CD4-positive, CD25-positive, alpha-beta regulatory T cell (primary cell): ENCODE measurements around the gene KCNE3. TPM values are rescaled to one million over a fixed set of nuclear protein-coding genes. Genes with fewer than 3 reads are reported as not detected.

Source experiments
- ATAC-seq, 2 donors: fragments of 150-1000 bp; cut with Tn5 transposase; one replicate each; pipeline ENCODE4 v1.10.0; 2021; ENCODE audit warnings: low read depth in 2 of 2, moderate number of reproducible peaks in 2 of 2, moderate library complexity in 1 of 2
- DNase-seq, 3 donors: peaks; one replicate each; pipeline versions ENCODE4 v3.0.0 to v3.0.0-alpha.2; 2012 to 2022; ENCODE audit warnings: mixed read lengths in 1 of 3
- H3K27ac ChIP-seq: one replicate; pipeline ENCODE4 v1.7.0; 2013; ENCODE audit warnings: mild to moderate bottlenecking, low read length; ENCODE audit not compliant: insufficient read depth, poor library complexity, severe bottlenecking
- H3K27me3 ChIP-seq: one replicate; pipeline ENCODE4 v1.7.0; 2013; ENCODE audit warnings: low read length; ENCODE audit not compliant: control insufficient read depth, insufficient read depth
- H3K36me3 ChIP-seq: one replicate; pipeline ENCODE4 v1.7.0; 2013; ENCODE audit warnings: mild to moderate bottlenecking, low read length, moderate library complexity; ENCODE audit not compliant: control insufficient read depth, insufficient read depth
- H3K4me1 ChIP-seq: 2 replicates; pipeline ENCODE4 v1.7.0; 2013; ENCODE audit warnings: mild to moderate bottlenecking, low read length; ENCODE audit not compliant: insufficient read depth, control insufficient read depth, poor library complexity, severe bottlenecking
- H3K4me3 ChIP-seq: one replicate; pipeline ENCODE4 v1.7.0; 2013; ENCODE audit warnings: low read depth, mild to moderate bottlenecking, low read length, moderate library complexity
- H3K9me3 ChIP-seq, 2 experiments: 1 replicate in 1 of 2; 2 replicates in 1 of 2; pipeline ENCODE4 v1.7.0; 2013; ENCODE audit warnings: low read length in 2 of 2, mild to moderate bottlenecking in 1 of 2, moderate library complexity in 1 of 2; ENCODE audit not compliant: control insufficient read depth in 2 of 2
- H3K27ac Mint-ChIP-seq, 3 donors: one replicate each; pipeline ENCODE4 v1.8.0; 2020 to 2022; ENCODE audit warnings: mild to moderate bottlenecking in 3 of 3, mixed read lengths in 3 of 3, moderate library complexity in 2 of 3
- H3K27me3 Mint-ChIP-seq: one replicate; pipeline ENCODE4 v1.8.0; 2022; ENCODE audit warnings: mild to moderate bottlenecking, mixed read lengths
- H3K36me3 Mint-ChIP-seq: one replicate; pipeline ENCODE4 v1.8.0; 2020; ENCODE audit warnings: mixed read lengths
- H3K4me1 Mint-ChIP-seq, 4 donors: one replicate each; pipeline ENCODE4 v1.8.0; 2020 to 2022; ENCODE audit warnings: mixed read lengths in 4 of 4, mild to moderate bottlenecking in 1 of 4
- H3K4me3 Mint-ChIP-seq, 4 donors: one replicate each; pipeline ENCODE4 v1.8.0; 2020 to 2022; ENCODE audit warnings: mild to moderate bottlenecking in 4 of 4, mixed read lengths in 4 of 4, moderate library complexity in 3 of 4
- H3K9me3 Mint-ChIP-seq, 7 donors: one replicate each; pipeline ENCODE4 v1.8.0; 2020 to 2022; ENCODE audit warnings: mixed read lengths in 7 of 7, mild to moderate bottlenecking in 3 of 7, moderate library complexity in 2 of 7
- polyA plus RNA-seq, 4 donors: library from polyadenylated mRNA; unstranded; fragments of 300-500 nt; fragmentation: Illumina TruSeq; gene quantifications; one replicate each; pipeline ENCODE4 v1.2.3, GENCODE V29; 2021
- total RNA-seq: library from RNA; stranded (reverse); gene quantifications from one replicate; pipeline ENCODE4 v1.2.3, GENCODE V29; 2022

The KCNE3 gene
- total and polyA plus RNA-seq, 5 donors from 2014 or later = 0.14 TPM; not detected in 4

DNA sequence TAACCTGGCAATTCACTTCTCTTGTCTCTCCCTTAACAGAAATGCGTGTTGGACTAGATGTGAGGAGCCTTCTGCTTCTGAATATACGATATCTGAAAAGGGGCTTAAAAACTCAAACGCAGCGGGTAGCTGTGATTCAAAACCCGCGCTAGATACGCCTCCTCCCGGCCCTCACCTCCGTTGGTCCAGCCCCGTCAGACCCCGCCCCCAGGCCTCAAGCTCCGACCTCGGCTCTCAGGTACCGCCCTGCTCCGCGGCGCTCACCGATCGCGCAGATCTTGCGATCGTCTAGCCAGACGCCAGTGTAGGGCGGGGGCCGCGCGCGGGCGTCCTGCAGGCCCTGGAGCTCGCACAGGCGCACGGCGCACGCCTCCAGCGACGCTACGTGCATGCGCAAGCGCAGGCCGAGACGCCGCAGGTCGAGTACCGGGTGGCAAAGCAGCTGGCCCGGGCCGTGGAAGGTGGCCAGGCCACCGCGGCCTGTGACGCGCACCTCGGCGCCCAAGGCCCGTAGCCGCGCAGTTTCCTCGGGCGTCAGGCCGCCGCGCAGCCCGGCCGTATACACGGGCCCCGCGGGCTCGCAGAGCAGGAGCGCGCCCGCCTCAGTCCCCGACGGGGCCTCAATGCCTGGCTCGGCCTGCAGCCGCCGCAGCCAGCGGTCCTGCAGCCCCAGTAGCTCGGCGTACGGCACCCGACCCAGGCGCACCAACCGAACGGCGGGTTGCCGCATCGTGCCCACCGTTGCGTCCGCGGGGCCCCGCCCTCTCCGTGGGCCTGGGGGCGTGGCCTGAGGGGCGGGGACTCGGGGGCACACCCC lies 25.8 kb upstream of the KCNE3 start, which contains the start of gene LIPT2:
Gene LIPT2, minus strand, starts transcription at position 751 of the 817 bp plus-strand sequence. Its CDS starts 21 bp downstream, at position 730.
- Mint-ChIP-seq H3K36me3 (peaks cover 9% of the 10 kb centered on the region), H3K27me3 (peaks cover 5% of the 10 kb centered on the region), H3K4me1 (peaks cover 8 to 23% (median 18%) of the 10 kb centered on the region in 4 donors), H3K27ac (peak within 1 kb of the TSS; percentile 90 to 95 (median 91)), H3K9me3 (peaks cover 0 to 9% (median 0%) of the 10 kb centered on the region in 7 donors), H3K4me3 (peak within 1 kb of the TSS; percentile 73 to 94 (median 91))
- peak within 1 kb of the TSS; percentile 96 for H3K27ac ChIP-seq
- H3K27me3 ChIP-seq = no peaks in the 10 kb centered on the region
- H3K4me1 ChIP-seq = peaks cover 20% of the 10 kb centered on the region
- H3K9me3 ChIP-seq = no peaks in the 10 kb centered on the region
- ATAC-seq (peak; percentile 98), DNase-seq (peak; percentile 95 to 100 (median 96))
- no peaks in the 10 kb centered on the region for H3K36me3 ChIP-seq
- H3K4me3 ChIP-seq = peak within 1 kb of the TSS; percentile 88

DNA sequence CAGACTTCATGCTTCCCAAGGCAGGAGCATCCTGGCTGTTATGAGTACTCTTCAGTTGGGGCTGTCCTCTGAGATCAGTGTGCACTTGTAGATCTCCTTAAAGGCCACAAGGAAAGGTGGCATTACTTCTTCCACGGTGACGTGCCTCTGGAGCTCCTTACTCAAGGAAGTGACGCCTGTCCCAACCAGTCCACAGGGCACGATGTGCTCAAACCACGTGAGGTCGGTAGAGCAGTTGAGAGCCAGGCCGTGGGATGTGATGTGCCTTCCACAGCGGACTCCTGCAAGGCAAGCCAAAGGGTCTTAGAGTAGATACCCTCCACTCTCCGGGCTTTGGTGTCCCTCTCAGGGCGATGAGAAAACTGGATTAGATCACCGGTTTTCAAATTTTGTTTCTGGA lies 24.7 kb upstream of the KCNE3 start:
- Mint-ChIP-seq H3K9me3 (peaks cover 0 to 3% (median 0%) of the 10 kb centered on the region in 7 donors), H3K27ac (no peak overlapping the region), H3K36me3 (peaks cover 3% of the 10 kb centered on the region), H3K4me3 (peak overlapping the region; percentile 48 to 77 (median 68)), H3K27me3 (peaks cover 5% of the 10 kb centered on the region), H3K4me1 (peaks cover 8 to 23% (median 18%) of the 10 kb centered on the region in 4 donors)
- Histone ChIP-seq H3K27ac (no peak overlapping the region), H3K36me3 (no peaks in the 10 kb centered on the region), H3K9me3 (no peaks in the 10 kb centered on the region), H3K27me3 (no peaks in the 10 kb centered on the region), H3K4me3 (no peak overlapping the region), H3K4me1 (peaks cover 20% of the 10 kb centered on the region)
- no peak for DNase-seq
- ATAC-seq = no peak

DNA sequence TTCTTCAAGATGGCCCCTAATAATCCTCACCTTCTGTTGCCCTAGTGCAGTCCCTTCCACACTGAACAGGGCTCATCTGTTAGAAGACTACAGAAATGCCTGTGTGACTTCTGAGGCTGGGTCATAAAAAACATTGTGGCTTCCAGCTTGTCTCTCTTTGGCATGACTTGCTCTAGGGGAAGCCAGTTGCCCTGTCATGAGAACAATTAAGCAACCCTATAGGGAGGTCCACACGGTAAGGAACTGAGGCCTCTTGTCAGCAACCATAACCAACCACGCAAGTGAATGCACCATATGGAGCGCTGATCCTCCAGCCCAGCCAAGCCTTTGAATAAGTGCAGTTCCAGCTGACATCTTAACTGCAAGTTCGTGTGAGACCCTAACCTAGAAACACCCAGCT lies 23.6 kb upstream of the KCNE3 start:
- Mint-ChIP-seq H3K27ac (no peak overlapping the region), H3K4me3 (peak overlapping the region in 1 of 4 donors; percentile 77), H3K36me3 (no peaks in the 10 kb centered on the region), H3K27me3 (no peaks in the 10 kb centered on the region), H3K4me1 (peaks cover 7 to 23% (median 18%) of the 10 kb centered on the region in 4 donors), H3K9me3 (peaks cover 0 to 1% (median 0%) of the 10 kb centered on the region in 7 donors)
- no peaks in the 10 kb centered on the region for H3K9me3 ChIP-seq
- H3K36me3 ChIP-seq = no peaks in the 10 kb centered on the region
- ATAC-seq = no peak
- H3K27me3 ChIP-seq = no peaks in the 10 kb centered on the region
- DNase-seq = no peak
- no peak overlapping the region for H3K27ac ChIP-seq
- H3K4me1 ChIP-seq = peaks cover 20% of the 10 kb centered on the region
- no peak overlapping the region for H3K4me3 ChIP-seq

DNA sequence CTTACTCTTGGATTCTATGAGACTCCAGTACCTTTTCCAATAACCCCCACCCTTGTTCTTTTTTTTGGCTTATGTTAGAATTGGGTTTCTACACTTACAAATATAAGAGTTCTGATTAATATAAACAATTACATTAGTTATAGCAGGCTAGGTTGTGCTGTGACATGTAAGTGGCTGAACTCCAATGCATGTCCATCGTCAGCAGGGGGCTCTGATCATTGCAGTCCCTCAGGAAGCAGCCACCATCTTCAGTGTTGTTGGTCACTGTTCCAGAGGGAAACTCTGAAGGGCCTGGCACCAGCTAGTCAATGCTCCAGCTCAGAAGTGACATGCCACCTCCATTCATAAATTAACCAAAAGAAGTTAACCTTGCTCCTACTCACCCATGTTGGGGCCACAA lies 20.5 kb upstream of the KCNE3 start:
- Histone ChIP-seq H3K9me3 (no peaks in the 10 kb centered on the region), H3K36me3 (no peaks in the 10 kb centered on the region), H3K4me3 (no peak overlapping the region), H3K27ac (no peak overlapping the region), H3K27me3 (no peaks in the 10 kb centered on the region), H3K4me1 (peaks cover 8% of the 10 kb centered on the region)
- no peaks in the 10 kb centered on the region for H3K36me3 Mint-ChIP-seq
- DNase-seq = peak in 1 of 3 donors; percentile 16
- ATAC-seq = no peak
- peaks cover 2 to 10% (median 6%) of the 10 kb centered on the region in 4 donors for H3K4me1 Mint-ChIP-seq
- H3K27ac Mint-ChIP-seq = no peak overlapping the region
- H3K27me3 Mint-ChIP-seq = no peaks in the 10 kb centered on the region
- peaks cover 0 to 1% (median 0%) of the 10 kb centered on the region in 7 donors for H3K9me3 Mint-ChIP-seq
- no peak overlapping the region for H3K4me3 Mint-ChIP-seq

DNA sequence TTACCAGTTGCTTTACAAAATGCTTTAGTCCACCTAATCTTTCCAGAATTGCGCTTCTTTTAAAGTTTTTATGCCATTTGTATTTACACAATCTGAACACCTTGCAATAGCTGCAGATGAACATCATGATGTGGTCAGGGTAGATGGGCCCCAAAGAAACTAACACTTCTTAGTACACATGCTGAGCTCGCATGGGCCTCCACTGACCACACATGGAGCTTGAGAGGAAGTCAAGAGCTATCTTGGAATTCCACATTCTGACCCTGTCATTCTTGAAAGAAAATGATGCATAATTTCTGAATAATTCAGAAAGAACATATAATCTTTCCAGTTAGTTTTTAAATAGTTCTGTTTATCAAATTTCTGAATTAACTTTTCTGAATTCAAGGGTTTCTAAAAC lies 18.5 kb upstream of the KCNE3 start:
- DNase-seq (no peak), ATAC-seq (no peak)
- Histone ChIP-seq H3K36me3 (no peaks in the 10 kb centered on the region), H3K4me3 (no peak overlapping the region), H3K4me1 (no peaks in the 10 kb centered on the region), H3K27me3 (no peaks in the 10 kb centered on the region), H3K27ac (no peak overlapping the region), H3K9me3 (no peaks in the 10 kb centered on the region)
- no peaks in the 10 kb centered on the region for H3K36me3 Mint-ChIP-seq
- no peak overlapping the region for H3K4me3 Mint-ChIP-seq
- H3K27me3 Mint-ChIP-seq = no peaks in the 10 kb centered on the region
- H3K27ac Mint-ChIP-seq = no peak overlapping the region
- H3K9me3 Mint-ChIP-seq = peaks cover 0 to 1% (median 0%) of the 10 kb centered on the region in 7 donors
- H3K4me1 Mint-ChIP-seq = peaks cover 0 to 3% (median 0%) of the 10 kb centered on the region in 4 donors

DNA sequence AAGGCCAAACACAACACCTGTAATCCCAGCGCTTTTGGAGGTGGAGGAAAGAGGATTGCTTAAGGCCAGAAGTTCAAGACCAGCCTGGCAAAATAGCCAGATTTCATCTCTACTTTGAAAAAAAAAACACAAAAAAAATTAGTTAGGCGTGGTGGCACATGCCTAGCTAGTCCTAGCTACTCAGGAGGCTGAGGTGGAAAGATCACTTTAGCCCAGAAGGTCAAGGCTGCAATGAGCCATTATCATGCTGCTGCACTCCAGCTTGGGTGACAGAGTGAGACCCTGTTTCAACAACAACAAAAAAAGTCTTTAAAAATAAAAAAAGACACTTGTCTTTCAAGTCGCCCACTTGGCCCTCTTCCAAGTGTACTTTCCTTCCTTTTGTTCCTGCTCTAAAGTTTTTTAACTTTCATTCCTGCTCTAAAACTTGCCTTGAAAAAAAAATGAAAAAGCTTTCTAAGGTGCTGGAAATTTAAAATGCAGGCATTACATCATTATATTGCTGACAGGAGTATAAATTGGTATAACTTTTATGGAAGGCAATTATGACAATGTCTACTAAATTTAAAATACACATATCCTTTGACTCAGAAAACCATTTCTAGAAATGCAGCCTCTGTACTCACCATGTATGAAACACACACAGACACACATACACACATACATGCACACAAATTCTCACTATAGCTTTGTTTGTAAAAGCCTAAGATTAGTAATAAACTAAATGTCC lies 13.5 kb upstream of the KCNE3 start:
- H3K27ac ChIP-seq = no peak overlapping the region
- H3K4me3 Mint-ChIP-seq = no peak overlapping the region
- H3K4me1 ChIP-seq = no peaks in the 10 kb centered on the region
- ATAC-seq (no peak), DNase-seq (no peak)
- H3K27me3 ChIP-seq = no peaks in the 10 kb centered on the region
- no peaks in the 10 kb centered on the region for H3K9me3 ChIP-seq
- no peaks in the 10 kb centered on the region for H3K36me3 Mint-ChIP-seq
- peaks cover 19% of the 10 kb centered on the region for H3K27me3 Mint-ChIP-seq
- no peak overlapping the region for H3K4me3 ChIP-seq
- H3K9me3 Mint-ChIP-seq = no peaks in the 10 kb centered on the region
- no peaks in the 10 kb centered on the region for H3K4me1 Mint-ChIP-seq
- H3K27ac Mint-ChIP-seq = no peak overlapping the region
- H3K36me3 ChIP-seq = no peaks in the 10 kb centered on the region

DNA sequence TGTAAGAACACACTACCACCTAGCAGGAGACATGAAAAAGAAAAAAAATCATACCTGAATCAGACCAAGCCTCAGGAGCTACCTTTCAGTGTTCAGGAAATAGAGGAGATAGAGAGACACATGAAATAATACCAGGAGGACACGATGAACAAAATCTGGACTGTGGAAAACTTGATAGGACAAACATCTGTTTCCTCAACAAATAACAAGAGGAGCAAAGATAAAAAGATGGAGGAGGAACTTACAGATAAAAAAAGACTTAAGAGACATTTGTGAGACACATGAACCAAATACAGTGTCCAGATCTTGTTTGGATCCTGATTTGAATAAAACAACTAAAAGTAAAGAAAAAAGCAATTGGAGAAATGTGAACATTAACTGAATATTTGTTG lies 12.4 kb upstream of the KCNE3 start:
- Mint-ChIP-seq H3K27me3 (peaks cover 19% of the 10 kb centered on the region), H3K4me1 (no peaks in the 10 kb centered on the region), H3K4me3 (no peak overlapping the region), H3K36me3 (no peaks in the 10 kb centered on the region), H3K9me3 (no peaks in the 10 kb centered on the region), H3K27ac (no peak overlapping the region)
- Histone ChIP-seq H3K27ac (no peak overlapping the region), H3K4me1 (no peaks in the 10 kb centered on the region), H3K4me3 (no peak overlapping the region), H3K27me3 (no peaks in the 10 kb centered on the region), H3K9me3 (no peaks in the 10 kb centered on the region), H3K36me3 (no peaks in the 10 kb centered on the region)
- no peak for DNase-seq
- ATAC-seq = no peak
